ENCODE results near the gene TLX3. TPM values are rescaled to one million over a fixed set of nuclear protein-coding genes. Genes with fewer than 3 reads are reported as not detected.

Gene TLX3
- total and polyA plus RNA-seq, 12 donors, result 0.17 TPM; not detected in 11

DNA sequence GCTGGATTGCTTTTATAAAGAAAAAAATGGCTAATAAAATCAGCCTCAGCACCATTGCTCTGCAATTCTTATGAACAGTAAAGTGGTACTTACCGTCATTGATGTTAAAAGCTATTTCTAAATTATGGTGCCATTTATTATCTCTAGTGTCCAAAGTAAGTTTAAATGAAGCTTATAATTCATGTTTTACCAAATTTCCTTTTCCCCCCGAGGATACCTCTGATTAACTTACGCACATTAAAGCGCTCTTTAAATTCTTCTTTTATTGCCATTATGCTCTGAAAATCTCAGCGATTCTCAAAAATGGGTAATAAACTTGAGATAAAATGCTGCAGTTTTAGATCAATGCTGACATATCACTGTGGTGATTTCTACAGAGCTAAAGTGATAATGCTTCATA is 13.5 kb downstream of the TLX3 start:
- peaks cover 27% of the 10 kb centered on the region for H3K27me3 ChIP-seq
- no peak overlapping the region for H3K27ac ChIP-seq
- intact Hi-C loops (cut with DNase I), result no loop called here
- H3K4me1 ChIP-seq (replicated peaks in 1 of 2), result no peaks in the 10 kb centered on the region
- TF ChIP-seq, protein P1, sequence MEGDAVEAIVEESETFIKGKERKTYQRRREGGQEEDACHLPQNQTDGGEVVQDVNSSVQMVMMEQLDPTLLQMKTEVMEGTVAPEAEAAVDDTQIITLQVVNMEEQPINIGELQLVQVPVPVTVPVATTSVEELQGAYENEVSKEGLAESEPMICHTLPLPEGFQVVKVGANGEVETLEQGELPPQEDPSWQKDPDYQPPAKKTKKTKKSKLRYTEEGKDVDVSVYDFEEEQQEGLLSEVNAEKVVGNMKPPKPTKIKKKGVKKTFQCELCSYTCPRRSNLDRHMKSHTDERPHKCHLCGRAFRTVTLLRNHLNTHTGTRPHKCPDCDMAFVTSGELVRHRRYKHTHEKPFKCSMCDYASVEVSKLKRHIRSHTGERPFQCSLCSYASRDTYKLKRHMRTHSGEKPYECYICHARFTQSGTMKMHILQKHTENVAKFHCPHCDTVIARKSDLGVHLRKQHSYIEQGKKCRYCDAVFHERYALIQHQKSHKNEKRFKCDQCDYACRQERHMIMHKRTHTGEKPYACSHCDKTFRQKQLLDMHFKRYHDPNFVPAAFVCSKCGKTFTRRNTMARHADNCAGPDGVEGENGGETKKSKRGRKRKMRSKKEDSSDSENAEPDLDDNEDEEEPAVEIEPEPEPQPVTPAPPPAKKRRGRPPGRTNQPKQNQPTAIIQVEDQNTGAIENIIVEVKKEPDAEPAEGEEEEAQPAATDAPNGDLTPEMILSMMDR (IDR thresholded peaks at IDR 0.05), result no peak
- TF ChIP-seq POLR2A (IDR thresholded peaks at IDR 0.05), result no peak
- H3K4me3 ChIP-seq, result no peak overlapping the region
- no peak for DNase-seq
- no peaks in the 10 kb centered on the region for H3K9me3 ChIP-seq (replicated peaks in 1 of 3)
- WGBS, 4 donors, result 84 to 95% (median 87%) methylated on average over 5 of the region's 5 CpGs
- H3K36me3 ChIP-seq (replicated peaks in 1 of 2), result no peaks in the 10 kb centered on the region

DNA sequence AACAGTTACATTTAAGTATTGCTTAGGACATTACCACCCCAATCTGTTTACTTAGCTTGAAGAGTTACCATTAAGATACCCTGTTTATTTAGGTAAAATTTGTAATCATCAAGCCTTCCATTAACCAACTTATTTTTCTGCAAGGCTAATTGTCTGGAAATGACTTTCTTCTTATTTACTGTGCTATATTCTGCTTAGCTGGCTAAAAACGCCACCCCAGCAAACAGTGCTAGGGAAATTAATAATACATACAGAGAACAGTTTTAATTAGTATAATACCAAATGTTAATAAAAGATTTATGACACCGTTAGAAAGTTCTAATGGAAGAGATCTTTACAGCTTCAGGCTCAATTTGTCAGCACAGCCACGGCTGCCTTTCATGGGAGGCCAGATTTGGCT is 14.0 kb downstream of the TLX3 start:
- Histone ChIP-seq H3K4me3 (no peak overlapping the region), H3K27ac (no peak overlapping the region), H3K4me1 (replicated peaks in 1 of 2) (no peaks in the 10 kb centered on the region), H3K9me3 (replicated peaks in 1 of 3) (no peaks in the 10 kb centered on the region), H3K36me3 (replicated peaks in 1 of 2) (no peaks in the 10 kb centered on the region), H3K27me3 (peaks cover 22% of the 10 kb centered on the region)
- WGBS, 4 donors, result 65 to 74% (median 71%) methylated on average over 3 of the region's 3 CpGs
- intact Hi-C loops (cut with DNase I), result no loop called here
- TF ChIP-seq, protein P1 (IDR thresholded peaks at IDR 0.05), result no peak
- no peak for TF ChIP-seq POLR2A (IDR thresholded peaks at IDR 0.05)
- DNase-seq, result no peak

DNA sequence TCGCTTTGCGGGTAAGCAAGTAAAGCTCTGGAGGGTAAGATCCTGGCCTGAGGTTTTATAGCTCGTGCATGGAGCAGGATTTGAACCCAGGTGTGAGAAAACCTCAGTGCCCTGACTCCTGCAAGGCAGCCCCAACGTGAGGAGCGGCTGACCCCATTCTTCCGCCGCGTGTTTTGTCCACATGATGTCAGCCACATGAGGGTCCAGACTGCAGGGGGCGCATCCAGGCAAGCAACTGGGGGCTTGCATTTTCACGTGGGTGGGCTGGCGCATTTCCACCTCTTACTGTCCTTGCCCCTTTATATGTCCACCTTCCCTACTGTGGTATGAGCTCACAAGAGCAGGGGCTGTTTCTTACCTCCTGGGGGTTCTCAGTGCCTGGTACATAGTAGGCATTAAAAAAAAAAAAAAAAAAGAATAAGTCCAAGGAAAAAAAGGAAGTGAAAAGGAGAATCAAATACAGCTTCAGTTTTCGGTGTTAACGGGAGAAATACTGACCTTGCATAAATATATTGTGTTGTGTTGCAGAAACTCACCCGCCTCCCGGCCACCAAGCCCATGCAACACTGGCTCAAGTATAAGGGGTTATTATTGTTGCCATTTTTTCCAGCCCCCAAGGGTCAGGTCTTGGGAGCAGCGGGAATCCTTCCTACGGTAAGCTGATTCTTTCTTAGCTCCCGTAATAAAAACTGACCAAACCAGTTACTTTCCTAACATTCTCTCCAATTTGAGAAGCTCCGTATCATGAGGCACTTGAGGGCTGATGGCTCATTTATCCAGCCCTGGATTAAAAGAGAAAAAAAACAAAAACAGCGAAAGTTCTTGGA is 15.0 kb downstream of the TLX3 start:
- no peaks in the 10 kb centered on the region for H3K4me1 ChIP-seq (replicated peaks in 1 of 2)
- intact Hi-C loops (cut with DNase I), result no loop called here
- peaks cover 23% of the 10 kb centered on the region for H3K27me3 ChIP-seq
- H3K27ac ChIP-seq, result no peak overlapping the region
- no peaks in the 10 kb centered on the region for H3K36me3 ChIP-seq (replicated peaks in 1 of 2)
- TF ChIP-seq POLR2A (IDR thresholded peaks at IDR 0.05), result no peak
- TF ChIP-seq, protein P1 (IDR thresholded peaks at IDR 0.05), result no peak
- DNase-seq, result no peak
- no peak overlapping the region for H3K4me3 ChIP-seq
- 38 to 45% (median 41%) methylated on average over 14 to 20 of the region's 20 CpGs for WGBS, 4 donors
- no peaks in the 10 kb centered on the region for H3K9me3 ChIP-seq (replicated peaks in 1 of 3)

DNA sequence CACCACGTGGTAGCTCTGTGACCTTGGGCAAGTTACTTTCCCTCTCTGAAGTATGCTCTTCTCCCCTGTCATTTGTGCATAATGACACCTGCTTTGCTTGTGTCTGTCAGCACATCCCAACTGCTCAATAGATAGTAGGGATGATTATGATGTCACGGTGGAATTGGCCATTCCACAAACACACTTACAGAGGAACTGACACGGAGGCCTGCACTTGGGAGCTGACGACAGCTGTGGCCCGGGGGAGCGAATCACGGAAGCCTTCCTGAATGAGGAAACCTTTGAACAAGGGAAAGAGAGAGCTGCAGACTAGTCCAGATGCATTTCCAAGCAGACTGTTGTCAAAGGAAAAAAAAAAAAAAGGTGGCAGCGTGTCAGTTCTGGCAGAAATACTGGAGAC is 21.0 kb downstream of the TLX3 start:
- Histone ChIP-seq H3K27ac (no peak overlapping the region), H3K9me3 (replicated peaks in 1 of 3) (no peaks in the 10 kb centered on the region), H3K36me3 (replicated peaks in 1 of 2) (no peaks in the 10 kb centered on the region), H3K4me3 (no peak overlapping the region), H3K27me3 (peaks cover 13% of the 10 kb centered on the region), H3K4me1 (replicated peaks in 1 of 2) (no peaks in the 10 kb centered on the region)
- TF ChIP-seq, protein P1 (IDR thresholded peaks at IDR 0.05), result no peak
- TF ChIP-seq POLR2A (IDR thresholded peaks at IDR 0.05), result no peak
- WGBS, 4 donors, result 62 to 73% (median 67%) methylated on average over 8 of the region's 8 CpGs
- intact Hi-C loops (cut with DNase I), result loop anchor here in 1 of 2 donors (10.0 kb wide), 1 partner anchor 115 kb away; no protein-coding TSS in a partner anchor
- DNase-seq, result no peak

Data from adrenal gland (tissue), 12 donors.